Stimulated activated CD4-positive, alpha-beta T cell treated with anti-CD3 and anti-CD28 coated beads, Interleukin-4, amount 100 ng/mL, for 1 hour (primary cell): ENCODE measurements around the gene CD180.
A peak's percentile ranks its signal among the peaks of the same experiment; 100 is the strongest.

ENCODE experiments used
- DNase-seq: peaks from one replicate; pipeline ENCODE4 v3.0.0-alpha.2; 2020

CD180 gene

GRCh38 chr5:67156976-67157583, 39.5 kb downstream of the CD180 start:
- peak; percentile 47 for DNase-seq

- no peak for DNase-seq
Measured at GRCh38 chr5:67154556-67155206, 41.9 kb downstream of the CD180 start.

- no peak for DNase-seq
Measured at GRCh38 chr5:67153292-67153691, 43.3 kb downstream of the CD180 start.

- DNase-seq, result no peak
Measured at GRCh38 chr5:67152400-67152799, 44.2 kb downstream of the CD180 start.

GRCh38 chr5:67149951-67150523, 46.6 kb downstream of the CD180 start:
- DNase-seq, result no peak

GRCh38 chr5:67149057-67149950, 47.3 kb downstream of the CD180 start:
- DNase-seq, result no peak

DNA sequence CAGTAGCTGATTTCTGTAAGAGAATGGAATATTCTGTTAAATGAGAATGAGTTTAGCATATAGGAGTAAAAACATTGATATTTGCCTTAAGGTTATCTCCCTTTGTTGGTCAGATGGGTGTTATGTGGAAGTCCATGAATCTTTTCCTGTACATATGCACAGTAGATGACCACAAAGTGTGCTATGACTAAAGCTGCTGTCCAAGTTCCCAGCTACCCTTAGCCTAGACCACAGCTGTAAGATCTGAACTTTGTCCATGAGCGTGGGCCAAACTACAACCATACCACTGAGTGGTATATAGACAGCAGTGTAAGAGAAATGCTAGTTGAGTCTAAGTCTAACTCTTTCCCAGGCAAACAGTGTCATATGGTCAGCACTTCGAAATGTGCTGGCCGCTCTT, 48.8 kb downstream of the CD180 start:
- DNase-seq, result no peak

DNA sequence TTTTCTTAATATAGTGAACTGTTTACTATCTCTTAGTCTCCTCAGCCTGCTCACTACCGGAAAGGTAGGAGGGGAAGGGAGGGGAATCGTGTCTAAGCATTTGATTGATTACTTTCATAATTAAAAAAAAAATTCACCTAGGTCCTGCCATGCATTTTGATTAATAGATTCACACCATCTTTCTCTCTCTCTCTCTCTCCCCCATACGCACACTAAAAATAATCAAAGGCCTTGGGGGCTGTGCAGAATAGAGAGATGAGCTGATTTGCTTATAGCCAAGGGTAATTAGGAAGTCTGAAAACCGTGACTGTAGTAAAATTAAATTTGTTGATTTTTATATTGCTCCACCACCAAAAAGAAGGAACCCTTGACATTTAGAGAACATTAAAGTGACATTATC, 49.6 kb downstream of the CD180 start:
- DNase-seq, result no peak

DNA sequence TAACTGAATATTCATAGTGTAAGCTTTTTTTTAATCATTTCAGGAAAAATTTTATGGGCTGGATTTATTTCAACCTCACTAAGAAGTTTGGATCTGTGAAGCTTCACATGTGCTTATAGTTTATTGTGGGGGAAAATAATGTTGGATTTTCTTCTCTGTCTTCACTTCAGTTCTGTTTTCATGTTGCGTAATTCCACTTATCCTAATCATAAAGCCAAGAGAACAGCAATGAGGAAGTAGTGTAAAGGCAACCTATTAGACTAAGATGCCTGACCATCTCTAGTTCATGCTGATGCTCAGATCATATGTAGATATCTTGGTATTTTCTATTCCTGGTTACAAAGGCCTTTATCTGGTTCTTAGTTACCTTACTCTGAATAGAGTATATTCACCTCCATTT, 50.0 kb downstream of the CD180 start:
- DNase-seq, result no peak

- DNase-seq, result no peak
Measured at GRCh38 chr5:67144183-67144639, 52.4 kb downstream of the CD180 start.

DNA sequence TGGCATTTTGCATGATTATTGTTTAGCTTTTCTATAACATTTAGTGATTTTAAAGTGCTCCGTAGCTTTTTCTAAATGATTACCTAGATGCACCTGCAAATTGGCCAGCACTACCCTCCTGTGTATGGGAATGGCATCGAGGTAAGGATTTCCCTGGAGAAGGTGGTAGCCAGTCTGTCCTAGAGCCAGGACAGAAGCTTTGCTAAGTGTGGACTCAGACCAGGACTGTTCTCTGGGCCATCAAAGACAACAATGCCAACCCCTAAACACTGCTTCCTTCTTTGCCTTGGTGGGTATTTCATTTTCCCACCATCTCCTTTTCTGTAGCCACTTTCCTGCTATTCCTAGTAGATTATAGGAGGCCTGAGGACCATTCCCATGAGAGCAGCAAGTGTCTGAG, 53.0 kb downstream of the CD180 start:
- no peak for DNase-seq

DNA sequence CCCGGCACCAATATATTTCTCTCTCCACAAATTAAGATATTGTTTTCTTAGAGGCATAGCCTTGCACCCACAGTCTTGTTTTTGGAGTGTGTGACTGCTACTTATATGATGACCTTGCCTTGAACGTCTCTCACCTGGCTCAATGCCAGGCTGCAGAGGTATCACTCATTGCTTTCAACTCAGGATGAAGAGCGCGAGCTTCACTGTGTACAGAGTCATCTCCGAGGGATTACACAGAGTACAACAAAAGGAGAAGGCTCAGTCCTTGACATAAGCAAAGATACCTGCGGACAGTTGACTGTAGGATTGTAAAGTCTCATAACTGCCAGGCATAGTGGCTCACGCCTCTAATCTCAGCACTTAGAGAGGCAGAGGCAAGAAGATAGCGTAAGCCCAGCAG, 53.8 kb downstream of the CD180 start:
- no peak for DNase-seq

GRCh38 chr5:67141644-67142043, 55.0 kb downstream of the CD180 start:
- DNase-seq, result no peak

DNA sequence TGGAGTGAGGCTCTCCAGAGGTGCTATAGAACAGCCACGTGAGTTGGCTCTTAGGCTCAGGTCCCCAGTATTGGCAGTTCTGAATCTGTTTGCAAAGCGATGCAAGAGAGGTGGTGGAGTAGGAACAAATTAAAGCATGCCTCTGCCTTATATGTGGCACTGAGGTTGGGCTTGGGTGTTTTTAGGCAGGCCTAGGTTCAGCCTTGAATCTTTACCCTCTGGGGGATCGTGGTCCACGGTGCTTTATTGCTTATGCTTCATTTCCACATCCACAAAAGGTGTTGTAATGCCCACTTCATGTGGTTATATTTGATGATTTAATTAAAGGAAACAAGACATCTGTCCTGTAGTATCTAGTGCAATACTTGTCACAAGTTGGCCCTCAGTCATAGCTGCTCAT, 56.2 kb downstream of the CD180 start:
- no peak for DNase-seq

DNA sequence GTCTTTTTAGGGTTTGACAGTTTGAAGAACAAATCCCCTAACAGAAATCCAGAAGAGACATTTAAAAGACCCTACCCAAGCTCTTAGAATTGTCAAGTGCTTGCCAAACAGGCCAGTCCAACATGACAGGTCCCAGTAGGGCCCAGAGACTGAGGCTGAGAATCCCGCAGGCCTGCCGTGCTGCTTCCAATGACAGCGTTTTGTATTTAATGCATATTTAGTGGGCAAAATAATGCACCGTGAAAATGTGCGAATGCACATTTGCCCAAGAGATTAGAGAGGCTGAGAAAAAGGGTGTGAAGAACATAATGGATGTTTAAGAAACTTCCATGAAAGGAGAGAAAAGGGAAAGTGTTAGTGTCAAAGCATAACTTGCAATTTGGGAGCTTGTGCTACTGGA, 57.6 kb downstream of the CD180 start:
- DNase-seq, result no peak

GRCh38 chr5:67135381-67135984, 61.1 kb downstream of the CD180 start:
- DNase-seq, result no peak

- no peak for DNase-seq
Measured at GRCh38 chr5:67133776-67134175, 62.8 kb downstream of the CD180 start.

- no peak for DNase-seq
Measured at GRCh38 chr5:67133217-67133616, 63.4 kb downstream of the CD180 start.

GRCh38 chr5:67129768-67130167, 66.8 kb downstream of the CD180 start:
- no peak for DNase-seq
